GM06990 (cell line): Measurements from ENCODE around the gene KRT14.

Source experiments
- DNase-seq: peaks from one replicate; pipeline ENCODE4 v3.0.0-alpha.2; 2011; ENCODE audit not compliant: insufficient read length; ENCODE audit errors: extremely low read depth
- H3K27me3 ChIP-seq: replicated peaks from 2 replicates; pipeline ENCODE4 v1.6.0; 2011; ENCODE audit warnings: low read length; ENCODE audit not compliant: control insufficient read depth, insufficient read depth
- H3K36me3 ChIP-seq: 2 replicates; pipeline ENCODE4 v1.5.1; 2011; ENCODE audit warnings: low read length; ENCODE audit not compliant: control insufficient read depth, insufficient read depth
- H3K4me3 ChIP-seq: replicated peaks from 2 replicates; pipeline ENCODE4 v1.5.1; 2011; ENCODE audit warnings: low read depth, mild to moderate bottlenecking, control low read depth, low read length
- CTCF ChIP-seq: IDR thresholded peaks from 2 replicates; pipeline ENCODE4 v1.5.1; 2011; ENCODE audit warnings: low read length, control low read depth, mild to moderate bottlenecking, inconsistent platforms; ENCODE audit not compliant: insufficient read depth, poor library complexity, severe bottlenecking

The KRT14 gene

GRCh38 chr17:41600318-41600717 lies 13.6 kb upstream of the KRT14 start:
- no peak for TF ChIP-seq CTCF
- Histone ChIP-seq H3K27me3 (peaks cover 1% of the 10 kb centered on the region; the same call in 1 of the 2 replicates), H3K36me3 (no peaks in the 10 kb centered on the region), H3K4me3 (no peak overlapping the region)
- no peak for DNase-seq

- Histone ChIP-seq H3K4me3 (no peak overlapping the region), H3K36me3 (no peaks in the 10 kb centered on the region), H3K27me3 (peaks cover 1% of the 10 kb centered on the region; the same call in 1 of the 2 replicates)
- DNase-seq, result no peak
- TF ChIP-seq CTCF, result no peak
Measured at GRCh38 chr17:41599680-41600079, 13.0 kb upstream of the KRT14 start.

- Histone ChIP-seq H3K4me3 (no peak overlapping the region), H3K27me3 (peaks cover 1% of the 10 kb centered on the region), H3K36me3 (no peaks in the 10 kb centered on the region)
- DNase-seq, result no peak
- TF ChIP-seq CTCF, result no peak
Measured at GRCh38 chr17:41595585-41595984, 8.9 kb upstream of the KRT14 start.

GRCh38 chr17:41594363-41594915 lies 7.7 kb upstream of the KRT14 start:
- H3K4me3 ChIP-seq, result no peak overlapping the region
- H3K27me3 ChIP-seq, result no peaks in the 10 kb centered on the region; the same call in 1 of the 2 replicates
- no peak for DNase-seq
- no peaks in the 10 kb centered on the region for H3K36me3 ChIP-seq
- TF ChIP-seq CTCF, result no peak

DNA sequence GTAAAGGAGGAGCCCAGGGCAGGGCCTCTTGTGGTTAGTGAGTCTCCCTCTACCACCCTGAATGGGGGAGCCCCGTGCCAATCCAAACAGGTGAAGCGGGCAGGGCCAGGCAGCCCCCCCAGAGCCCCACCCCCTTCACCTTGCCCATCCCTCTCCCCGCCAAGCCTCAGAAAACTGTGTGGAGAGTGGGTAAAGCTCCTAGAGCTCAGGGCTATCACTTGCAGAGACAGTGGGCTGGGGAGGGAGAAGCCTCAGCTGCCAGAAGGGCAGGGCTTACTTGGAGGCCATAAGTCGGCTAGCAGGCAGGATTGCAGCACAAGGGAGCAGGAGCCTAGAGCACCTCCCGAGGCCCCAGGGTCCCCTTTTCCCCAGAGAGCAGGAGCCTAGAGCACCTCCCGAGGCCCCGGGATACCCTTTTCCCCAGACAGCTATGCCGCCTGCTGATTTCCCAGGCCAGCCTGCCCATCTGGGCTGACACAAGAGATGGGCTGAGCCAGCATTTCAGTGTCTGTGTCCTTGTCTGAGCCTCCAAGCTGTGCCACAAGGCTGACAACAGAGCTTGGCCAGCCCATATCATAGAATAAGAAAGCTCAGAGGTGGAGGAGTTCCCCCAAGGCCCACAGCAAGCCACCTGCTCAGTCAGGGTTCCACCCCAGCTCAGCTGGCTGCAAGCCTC lies 6.7 kb upstream of the KRT14 start:
- Histone ChIP-seq H3K36me3 (no peaks in the 10 kb centered on the region), H3K4me3 (no peak overlapping the region), H3K27me3 (no peaks in the 10 kb centered on the region; the same call in 1 of the 2 replicates)
- TF ChIP-seq CTCF, result no peak
- no peak for DNase-seq
